Germinal center (tissue), 1 donor: ENCODE results near the gene ECI2.

Source experiments
- DNase-seq: peaks from one replicate; pipeline ENCODE4 v3.0.0; 2012; ENCODE audit warnings: mixed read lengths, low spot score

The ECI2 gene

GRCh38 chr6:4134841-4135664 lies at the start of gene ECI2:
TSS of gene ECI2 (minus strand) at chr6:4135575. CDS start at chr6:4135560, 15 bp downstream.
- peak; percentile 57 for DNase-seq

GRCh38 chr6:4180652-4181255 lies 45.4 kb upstream of the ECI2 start:
- DNase-seq = peak; percentile 17

- no peak for DNase-seq
Observed at GRCh38 chr6:4179960-4180651, 44.7 kb upstream of the ECI2 start.

GRCh38 chr6:4178737-4179333 lies 43.5 kb upstream of the ECI2 start:
- no peak for DNase-seq

- no peak for DNase-seq
Observed at GRCh38 chr6:4176907-4177306, 41.5 kb upstream of the ECI2 start.

- no peak for DNase-seq
Observed at GRCh38 chr6:4174042-4174441, 38.7 kb upstream of the ECI2 start.

GRCh38 chr6:4172368-4172767 lies 37.0 kb upstream of the ECI2 start:
- DNase-seq = no peak

GRCh38 chr6:4170297-4170696 lies 34.9 kb upstream of the ECI2 start:
- no peak for DNase-seq

- DNase-seq = no peak
Observed at GRCh38 chr6:4169028-4169789, 33.8 kb upstream of the ECI2 start.

- no peak for DNase-seq
Observed at GRCh38 chr6:4167833-4168232, 32.5 kb upstream of the ECI2 start.

GRCh38 chr6:4167123-4167522 lies 31.7 kb upstream of the ECI2 start:
- no peak for DNase-seq

GRCh38 chr6:4164456-4164855 lies 29.1 kb upstream of the ECI2 start:
- no peak for DNase-seq

GRCh38 chr6:4164117-4164442 lies 28.7 kb upstream of the ECI2 start:
- no peak for DNase-seq

GRCh38 chr6:4163408-4164116 lies 28.2 kb upstream of the ECI2 start:
- no peak for DNase-seq

GRCh38 chr6:4162370-4162769 lies 27.0 kb upstream of the ECI2 start:
- no peak for DNase-seq

GRCh38 chr6:4159491-4159890 lies 24.1 kb upstream of the ECI2 start:
- no peak for DNase-seq

- DNase-seq = no peak
Observed at GRCh38 chr6:4157506-4157905, 22.1 kb upstream of the ECI2 start.

- peak; percentile 64 for DNase-seq
Observed at GRCh38 chr6:4155848-4156466, 20.6 kb upstream of the ECI2 start.

- DNase-seq = no peak
Observed at GRCh38 chr6:4153514-4153985, 18.2 kb upstream of the ECI2 start.

GRCh38 chr6:4145083-4145482 lies 9.7 kb upstream of the ECI2 start:
- DNase-seq = no peak

GRCh38 chr6:4139272-4139671 lies 3.9 kb upstream of the ECI2 start:
- DNase-seq = no peak
